ENCODE measurements around the gene DIPK1B. TPM values are rescaled to one million over a fixed set of nuclear protein-coding genes. Genes with fewer than 3 reads are reported as not detected.
"Not testable (repeated sequence)": the region's sequence is repeated elsewhere in the genome, so short reads cannot be mapped to it uniquely, and the experiment has no call there.

Gene DIPK1B
- total and polyA plus RNA-seq, 2 donors (not counting 3 experiments of a cell fraction or from before 2014, with no cell fraction given), result 253 to 441 TPM

GRCh38 chr9:136766410-136767120, 54.2 kb downstream of the DIPK1B start:
- dilution Hi-C loops (cut with MboI; ENCODE audit: extremely low pct_ligation_motif_present, low sequenced_read_pairs); H2AFZ ChIP-seq (ENCODE audit: low read depth, low read length); H3K36me3 ChIP-seq (ENCODE audit: control insufficient read depth in 2 of 2, extremely low read depth in 1 of 2, insufficient read depth in 2 of 2, low read length in 2 of 2); H3K27ac ChIP-seq (ENCODE audit: insufficient read depth, low read depth, low read length); H3K27me3 ChIP-seq (ENCODE audit: control insufficient read depth in 2 of 2, insufficient read depth in 2 of 2, low read length in 2 of 2); DNase-seq (ENCODE audit: low read depth, low spot score); BruUV-seq (replicated peaks); H4K20me1 ChIP-seq (replicated peaks; ENCODE audit: control insufficient read depth, extremely low read depth, insufficient read depth, low read length); intact Hi-C loops (cut with micrococcal nuclease); H3K9me1 ChIP-seq (replicated peaks; ENCODE audit: control insufficient read depth, extremely low read depth, insufficient read depth, low read length); H3K4me3 ChIP-seq (replicated peaks in 1 of 3; ENCODE audit: insufficient read depth in 1 of 3, low read depth in 1 of 3, low read length in 3 of 3); H3K79me2 ChIP-seq (ENCODE audit: control insufficient read depth, insufficient read depth, low read length); POLR2A ChIA-PET; H3K4me1 ChIP-seq (ENCODE audit: control insufficient read depth, extremely low read depth, insufficient read depth, low read length); H3K9me3 ChIP-seq (replicated peaks; ENCODE audit: control insufficient read depth, insufficient read depth, low read length); H3K4me2 ChIP-seq (ENCODE audit: insufficient read depth, low read length); H3K9ac ChIP-seq (replicated peaks; ENCODE audit: extremely low read depth, insufficient read depth, low read length): not testable (repeated sequence)
- CTCF ChIA-PET, result interaction anchor here (0.8 to 1.8 kb wide), 6 partner anchors 8 to 269 kb away, joined by 3 to 7 read pairs (median 4); no protein-coding TSS in a partner anchor
- TF ChIP-seq, protein P1, sequence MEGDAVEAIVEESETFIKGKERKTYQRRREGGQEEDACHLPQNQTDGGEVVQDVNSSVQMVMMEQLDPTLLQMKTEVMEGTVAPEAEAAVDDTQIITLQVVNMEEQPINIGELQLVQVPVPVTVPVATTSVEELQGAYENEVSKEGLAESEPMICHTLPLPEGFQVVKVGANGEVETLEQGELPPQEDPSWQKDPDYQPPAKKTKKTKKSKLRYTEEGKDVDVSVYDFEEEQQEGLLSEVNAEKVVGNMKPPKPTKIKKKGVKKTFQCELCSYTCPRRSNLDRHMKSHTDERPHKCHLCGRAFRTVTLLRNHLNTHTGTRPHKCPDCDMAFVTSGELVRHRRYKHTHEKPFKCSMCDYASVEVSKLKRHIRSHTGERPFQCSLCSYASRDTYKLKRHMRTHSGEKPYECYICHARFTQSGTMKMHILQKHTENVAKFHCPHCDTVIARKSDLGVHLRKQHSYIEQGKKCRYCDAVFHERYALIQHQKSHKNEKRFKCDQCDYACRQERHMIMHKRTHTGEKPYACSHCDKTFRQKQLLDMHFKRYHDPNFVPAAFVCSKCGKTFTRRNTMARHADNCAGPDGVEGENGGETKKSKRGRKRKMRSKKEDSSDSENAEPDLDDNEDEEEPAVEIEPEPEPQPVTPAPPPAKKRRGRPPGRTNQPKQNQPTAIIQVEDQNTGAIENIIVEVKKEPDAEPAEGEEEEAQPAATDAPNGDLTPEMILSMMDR (IDR thresholded peaks at IDR 0.05; ENCODE audit: extremely low read depth in 1 of 2, insufficient read depth in 1 of 2, low read depth in 1 of 2, low read length in 2 of 2), result peak in 1 of 2 donors; percentile 15
- peak; percentile 72 for FAIRE-seq

DNA sequence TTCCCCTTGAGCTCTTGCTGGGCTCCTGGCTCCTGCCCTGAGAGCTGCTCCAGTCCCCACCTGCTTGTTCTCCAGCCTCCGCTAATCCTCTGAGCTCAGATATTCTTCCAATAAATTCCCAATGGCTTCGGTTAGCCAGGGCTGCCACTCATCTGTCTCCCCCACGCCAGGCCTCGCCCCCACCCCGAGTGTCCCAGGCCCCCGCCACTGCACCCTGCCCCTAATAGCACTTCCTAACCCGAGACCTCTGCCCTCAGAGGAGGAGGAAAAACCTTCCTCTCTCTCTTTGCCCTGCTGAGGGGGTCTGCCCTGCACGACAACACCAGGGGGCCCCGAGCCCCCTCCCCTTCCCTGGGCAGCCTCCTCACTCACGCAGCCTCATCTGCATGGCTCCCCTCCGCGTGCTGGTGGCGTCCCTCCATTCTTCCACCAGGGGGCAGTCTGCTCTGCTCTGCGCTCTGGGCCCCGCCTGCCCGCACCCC, 57.4 kb downstream of the DIPK1B start:
- dilution Hi-C loops (cut with MboI; ENCODE audit: extremely low pct_ligation_motif_present, low sequenced_read_pairs) (no loop called here), intact Hi-C loops (cut with micrococcal nuclease) (no loop called here)
- DNase-seq (ENCODE audit: low read depth, low spot score) (no peak), FAIRE-seq (no peak)
- POLR2A ChIA-PET, result no interaction called here
- no peak for TF ChIP-seq POLR2A (IDR thresholded peaks at IDR 0.05; ENCODE audit: low read depth, low read length)
- TF ChIP-seq, protein P1 (IDR thresholded peaks at IDR 0.05; ENCODE audit: extremely low read depth in 1 of 2, insufficient read depth in 1 of 2, low read depth in 1 of 2, low read length in 2 of 2), result peak; percentile 28 to 78
- H4K20me1 ChIP-seq (replicated peaks; ENCODE audit: control insufficient read depth, extremely low read depth, insufficient read depth, low read length), result no peaks in the 10 kb centered on the region
- H3K9me1 ChIP-seq (replicated peaks; ENCODE audit: control insufficient read depth, extremely low read depth, insufficient read depth, low read length), result no peaks in the 10 kb centered on the region
- no peaks in the 10 kb centered on the region for H3K36me3 ChIP-seq (ENCODE audit: control insufficient read depth in 2 of 2, extremely low read depth in 1 of 2, insufficient read depth in 2 of 2, low read length in 2 of 2)
- H2AFZ ChIP-seq (ENCODE audit: low read depth, low read length), result no peak overlapping the region
- no peak overlapping the region for H3K9ac ChIP-seq (replicated peaks; ENCODE audit: extremely low read depth, insufficient read depth, low read length)
- CTCF ChIA-PET, result interaction anchor here (0.9 to 1.9 kb wide), 3 partner anchors 8 to 40 kb away, joined by 3 to 12 read pairs (median 3); no protein-coding TSS in a partner anchor
- no peak overlapping the region for H3K4me3 ChIP-seq (replicated peaks in 1 of 3; ENCODE audit: insufficient read depth in 1 of 3, low read depth in 1 of 3, low read length in 3 of 3)
- peaks cover 3% of the 10 kb centered on the region for H3K9me3 ChIP-seq (replicated peaks; ENCODE audit: control insufficient read depth, insufficient read depth, low read length)
- BruUV-seq (replicated peaks), result no TSS peak
- no peaks in the 10 kb centered on the region for H3K79me2 ChIP-seq (ENCODE audit: control insufficient read depth, insufficient read depth, low read length)
- no peak overlapping the region for H3K4me2 ChIP-seq (ENCODE audit: insufficient read depth, low read length)
- H3K27ac ChIP-seq (ENCODE audit: insufficient read depth, low read depth, low read length), result no peak overlapping the region
- no peaks in the 10 kb centered on the region for H3K4me1 ChIP-seq (ENCODE audit: control insufficient read depth, extremely low read depth, insufficient read depth, low read length)
- no peaks in the 10 kb centered on the region for H3K27me3 ChIP-seq (ENCODE audit: control insufficient read depth in 2 of 2, insufficient read depth in 2 of 2, low read length in 2 of 2)
